H9 (cell line): ENCODE results near the gene LRRFIP1. TPM values are rescaled to one million over a fixed set of nuclear protein-coding genes. Genes with fewer than 3 reads are reported as not detected.

Experiments used
- DNase-seq: peaks from one replicate; pipeline ENCODE4 v3.0.0-alpha.2; 2017
- H2AFZ ChIP-seq: one replicate; pipeline ENCODE4 v1.6.1; 2013; ENCODE audit warnings: mild to moderate bottlenecking, low read length, control low read depth, moderate library complexity
- H2AK5ac ChIP-seq: 2 replicates; pipeline ENCODE4 v1.6.1; 2013; ENCODE audit warnings: low read length, control low read depth, mixed read lengths; ENCODE audit not compliant: insufficient read length
- H2BK120ac ChIP-seq: one replicate; pipeline ENCODE4 v1.6.1; 2013; ENCODE audit warnings: low read depth, mild to moderate bottlenecking, low read length, control low read depth, inconsistent platforms; ENCODE audit not compliant: poor library complexity, severe bottlenecking
- H2BK12ac ChIP-seq: 2 replicates; pipeline ENCODE4 v1.6.1; 2013; ENCODE audit warnings: low read length, control low read depth, mixed read lengths, low read depth; ENCODE audit not compliant: insufficient read length
- H2BK15ac ChIP-seq: 2 replicates; pipeline ENCODE4 v1.6.1; 2013; ENCODE audit warnings: low read depth, low read length, control low read depth
- H2BK20ac ChIP-seq: one replicate; pipeline ENCODE4 v1.6.1; 2013; ENCODE audit warnings: low read depth, mild to moderate bottlenecking, low read length, control low read depth, inconsistent platforms; ENCODE audit not compliant: poor library complexity, severe bottlenecking
- H2BK5ac ChIP-seq: 2 replicates; pipeline ENCODE4 v1.6.1; 2013; ENCODE audit warnings: low read length, control low read depth, mixed read lengths; ENCODE audit not compliant: insufficient read length
- H3K14ac ChIP-seq: 2 replicates; pipeline ENCODE4 v1.6.1; 2013; ENCODE audit warnings: low read length, control low read depth; ENCODE audit not compliant: insufficient read depth
- H3K18ac ChIP-seq: 2 replicates; pipeline ENCODE4 v1.6.1; 2013; ENCODE audit warnings: low read depth, mild to moderate bottlenecking, mixed read lengths, low read length, control low read depth; ENCODE audit not compliant: insufficient read length
- H3K23ac ChIP-seq: 2 replicates; pipeline ENCODE4 v1.6.1; 2013; ENCODE audit warnings: low read length, control low read depth, mixed read lengths, low read depth; ENCODE audit not compliant: insufficient read length
- H3K23me2 ChIP-seq: 2 replicates; pipeline ENCODE4 v1.6.1; 2013; ENCODE audit warnings: low read depth, mild to moderate bottlenecking, mixed read lengths, low read length, control low read depth; ENCODE audit not compliant: insufficient read length, poor library complexity, severe bottlenecking
- H3K27ac ChIP-seq: 2 replicates; pipeline ENCODE4 v1.5.1; 2013; ENCODE audit warnings: low read length, control low read depth, mixed read lengths, low read depth; ENCODE audit not compliant: insufficient read length
- H3K27me3 ChIP-seq: 2 replicates; pipeline ENCODE4 v1.6.1; 2013; ENCODE audit warnings: low read length, control low read depth, inconsistent platforms; ENCODE audit not compliant: insufficient read depth
- H3K4ac ChIP-seq: 2 replicates; pipeline ENCODE4 v1.6.1; 2013; ENCODE audit warnings: low read depth, mild to moderate bottlenecking, control low read depth, inconsistent platforms, low read length, moderate library complexity
- H3K4me1 ChIP-seq: 2 replicates; pipeline ENCODE4 v1.6.1; 2013; ENCODE audit warnings: low read length, control low read depth, inconsistent platforms; ENCODE audit not compliant: insufficient read depth
- H3K4me2 ChIP-seq: 2 replicates; pipeline ENCODE4 v1.6.1; 2013; ENCODE audit warnings: low read length, control low read depth, mixed read lengths; ENCODE audit not compliant: insufficient read length, insufficient read depth
- H3K56ac ChIP-seq: 2 replicates; pipeline ENCODE4 v1.6.1; 2013; ENCODE audit warnings: low read depth, mild to moderate bottlenecking, mixed read lengths, low read length, control low read depth; ENCODE audit not compliant: insufficient read length
- H3K79me1 ChIP-seq: 2 replicates; pipeline ENCODE4 v1.6.1; 2013; ENCODE audit warnings: low read depth, mild to moderate bottlenecking, moderate library complexity, low read length, control low read depth, inconsistent platforms; ENCODE audit not compliant: insufficient read depth, poor library complexity, severe bottlenecking
- H3K79me2 ChIP-seq: 2 replicates; pipeline ENCODE4 v1.6.1; 2013; ENCODE audit warnings: low read length, control low read depth, inconsistent platforms; ENCODE audit not compliant: insufficient read depth
- H3K9ac ChIP-seq: 2 replicates; pipeline ENCODE4 v1.6.1; 2013; ENCODE audit warnings: low read length, control low read depth, mixed read lengths; ENCODE audit not compliant: insufficient read length; ENCODE audit errors: extremely low read depth
- H3K9me3 ChIP-seq: one replicate; pipeline ENCODE4 v1.6.1; 2013; ENCODE audit warnings: low read depth, low read length, inconsistent platforms; ENCODE audit not compliant: control insufficient read depth
- H3T11ph ChIP-seq: one replicate; pipeline ENCODE4 v1.6.1; 2013; ENCODE audit warnings: mild to moderate bottlenecking, low read length, control low read depth, inconsistent platforms
- H4K20me1 ChIP-seq: one replicate; pipeline ENCODE4 v1.6.1; 2013; ENCODE audit not compliant: control insufficient read depth, insufficient read length, insufficient read depth
- H4K5ac ChIP-seq: 2 replicates; pipeline ENCODE4 v1.6.1; 2013; ENCODE audit warnings: low read depth, mild to moderate bottlenecking, mixed read lengths, low read length, control low read depth; ENCODE audit not compliant: insufficient read length
- H4K8ac ChIP-seq: replicated peaks from 2 replicates; pipeline ENCODE4 v1.6.1; 2013; ENCODE audit warnings: low read length, control low read depth, mixed read lengths, low read depth; ENCODE audit not compliant: insufficient read length
- H4K91ac ChIP-seq: 2 replicates; pipeline ENCODE4 v1.6.1; 2013; ENCODE audit warnings: low read depth, mild to moderate bottlenecking, moderate library complexity, mixed read lengths, low read length, control low read depth; ENCODE audit not compliant: insufficient read length
- H3K27ac Mint-ChIP-seq, 3 experiments: 2 replicates in 2 of 3; 3 replicates in 1 of 3; pipeline ENCODE4 v1.8.0; 2020 to 2021; ENCODE audit warnings: mixed read lengths in 3 of 3, mild to moderate bottlenecking in 1 of 3, moderate library complexity in 1 of 3
- H3K27me3 Mint-ChIP-seq: 2 replicates; pipeline ENCODE4 v1.8.0; 2021; ENCODE audit warnings: low read depth, mild to moderate bottlenecking, moderate library complexity, mixed read lengths
- H3K36me3 Mint-ChIP-seq, 3 experiments: 2 replicates in 2 of 3; 3 replicates in 1 of 3; pipeline ENCODE4 v1.8.0; 2020 to 2021; ENCODE audit warnings: low read depth in 3 of 3, mixed read lengths in 3 of 3; ENCODE audit not compliant: insufficient read depth in 1 of 3
- H3K4me1 Mint-ChIP-seq, 2 experiments: 2 replicates each; pipeline ENCODE4 v1.8.0; 2020; ENCODE audit warnings: mixed read lengths in 2 of 2
- H3K4me3 Mint-ChIP-seq, 2 experiments: 2 replicates in 1 of 2; 3 replicates in 1 of 2; pipeline ENCODE4 v1.8.0; 2020 to 2021; ENCODE audit warnings: mild to moderate bottlenecking in 2 of 2, mixed read lengths in 2 of 2, moderate library complexity in 1 of 2
- H3K9me3 Mint-ChIP-seq, 2 experiments: 2 replicates in 1 of 2; 3 replicates in 1 of 2; pipeline ENCODE4 v1.8.0; 2020; ENCODE audit warnings: mild to moderate bottlenecking in 2 of 2, mixed read lengths in 2 of 2, moderate library complexity in 1 of 2
- CTCF ChIP-seq: fragments of 200-600 bp; sonication (generic); conservative IDR thresholded peaks from 3 replicates; pipeline ENCODE4 v1.8.0; 2021; ENCODE audit warnings: antibody characterized with exemption, mild to moderate bottlenecking
- WGBS: extraction: QIAGEN DNeasy Blood & Tissue Kit; methylation state at CpG from one replicate; pipeline ENCODE4 v1.1.7; 2013; ENCODE audit warnings: missing lambda C conversion rate, low lambda C conversion rate, mixed read lengths; ENCODE audit not compliant: insufficient read length; ENCODE audit errors: extremely low coverage; 5-methylcytosine and 5-hydroxymethylcytosine counted together
- total RNA-seq: library from RNA; stranded (reverse); gene quantifications from 2 replicates; pipeline ENCODE4 v1.2.1, GENCODE V29; 2021

The LRRFIP1 gene
- total RNA-seq, 1 experiment from 2014 or later, result 38.5 TPM

- WGBS, result no CpG with 5 or more reads among the region's 15 CpGs
- Mint-ChIP-seq H3K4me3 (no peak overlapping the region), H3K9me3 (no peaks in the 10 kb centered on the region), H3K27ac (peak overlapping the region; percentile 12 to 25 (median 24); a peak in 3 of 7 replicates), H3K27me3 (no peaks in the 10 kb centered on the region), H3K4me1 (peaks cover 30 to 32% of the 10 kb centered on the region in 2 experiments), H3K36me3 (peaks cover 0 to 6% (median 3%) of the 10 kb centered on the region in 3 experiments; a peak in 2 of 7 replicates)
- Histone ChIP-seq H4K91ac (no peak overlapping the region), H4K20me1 (no peaks in the 10 kb centered on the region), H3K79me1 (no peaks in the 10 kb centered on the region), H3K4me2 (no peak overlapping the region), H4K8ac (no peak overlapping the region), H3K9ac (no peak overlapping the region), H3K23ac (no peak overlapping the region), H3K23me2 (no peaks in the 10 kb centered on the region), H2BK12ac (no peak overlapping the region), H3K9me3 (no peaks in the 10 kb centered on the region), H2BK5ac (no peak overlapping the region), H3K27ac (no peak overlapping the region), H3K14ac (no peak overlapping the region), H4K5ac (no peak overlapping the region), H2AK5ac (no peak overlapping the region), H3K79me2 (no peaks in the 10 kb centered on the region; the same call in 1 of the 2 replicates), H3K4me1 (peaks cover 12% of the 10 kb centered on the region; the same call in 1 of the 2 replicates), H3K56ac (no peak overlapping the region), H2AFZ (no peak overlapping the region), H3T11ph (no peak overlapping the region), H2BK15ac (no peak overlapping the region), H3K27me3 (no peaks in the 10 kb centered on the region), H2BK20ac (no peak overlapping the region), H3K18ac (no peak overlapping the region), H3K4ac (no peak overlapping the region), H2BK120ac (no peak overlapping the region)
- no peak for DNase-seq
- TF ChIP-seq CTCF, result no peak
Measured at GRCh38 chr2:237739101-237739500, 111.7 kb downstream of the LRRFIP1 start.
